K562 (cell line): Measurements from ENCODE around the gene SKIDA1.

Source experiments
- PHB2 ChIP-seq: fragments of 450-650 bp; IDR thresholded peaks from 2 replicates; pipeline ENCODE4 v1.6.1; 2017; ENCODE audit warnings: low read depth
- POLR2A ChIP-seq: fragments of 450-650 bp; conservative IDR thresholded peaks from 2 replicates; pipeline ENCODE4 v1.6.1; 2016
- RBM17 ChIP-seq: fragments of 200-400 bp; formaldehyde crosslinking; IDR thresholded peaks from 2 replicates; pipeline ENCODE4 v1.6.1; 2017; ENCODE audit warnings: low read depth, mild to moderate bottlenecking, low read length, borderline replicate concordance
- SAFB2 ChIP-seq: fragments of 200-400 bp; formaldehyde crosslinking; IDR thresholded peaks from 2 replicates; pipeline ENCODE4 v1.6.1; 2018; ENCODE audit warnings: borderline replicate concordance, low read length, low read depth, moderate library complexity; ENCODE audit not compliant: severe bottlenecking

GRCh38 chr10:21547246-21547645 lies 21.8 kb upstream of the SKIDA1 start:
- TF ChIP-seq POLR2A (no peak), SAFB2 (no peak), RBM17 (no peak), PHB2 (no peak)
